ENCODE results near the gene VIPR2.

GRCh38 chr7:159026271-159027055 is 118.2 kb downstream of the VIPR2 start:
- TF ChIP-seq CTCF (IDR thresholded peaks at IDR 0.05 in 8 of 11, conservative IDR thresholded peaks at IDR 0.05 in 3 of 11) (no peak), POLR2A (IDR thresholded peaks at IDR 0.05) (no peak), POLR2AphosphoS5 (IDR thresholded peaks at IDR 0.05) (no peak)
